Natural killer cell (primary cell): ENCODE measurements around the gene LAD1. TPM values are rescaled to one million over a fixed set of nuclear protein-coding genes. Genes with fewer than 3 reads are reported as not detected.

Source experiments
- ATAC-seq, 3 donors: fragments of 150-1000 bp in 2 of 3; fragments of 200-7000 bp in 1 of 3; cut with Tn5 transposase; 1 replicate in 1 of 3; 2 replicates in 2 of 3; pipeline ENCODE4 v1.10.0; 2021; ENCODE audit warnings: mild to moderate bottlenecking in 2 of 3, moderate library complexity in 2 of 3
- DNase-seq, 2 donors: peaks; one replicate each; pipeline versions ENCODE4 v3.0.0 to v3.0.0-alpha.2; 2013 to 2021; ENCODE audit warnings: mixed read lengths in 1 of 2
- H3K27ac ChIP-seq: one replicate; pipeline ENCODE4 v1.5.1; 2013; ENCODE audit warnings: mild to moderate bottlenecking, low read length
- H3K27me3 ChIP-seq: one replicate; pipeline ENCODE4 v1.6.1; 2013; ENCODE audit warnings: low read length; ENCODE audit not compliant: control insufficient read depth, insufficient read depth
- H3K36me3 ChIP-seq: one replicate; pipeline ENCODE4 v1.6.1; 2013; ENCODE audit warnings: low read length; ENCODE audit not compliant: control insufficient read depth, insufficient read depth
- H3K4me1 ChIP-seq: one replicate; pipeline ENCODE4 v1.6.1; 2013; ENCODE audit warnings: low read length; ENCODE audit not compliant: control insufficient read depth, insufficient read depth
- H3K4me3 ChIP-seq: one replicate; pipeline ENCODE4 v1.5.1; 2013; ENCODE audit warnings: low read length
- H3K9me3 ChIP-seq: one replicate; pipeline ENCODE4 v1.6.1; 2013; ENCODE audit warnings: low read length; ENCODE audit not compliant: control insufficient read depth, insufficient read depth
- H3K27ac Mint-ChIP-seq, 2 donors: one replicate each; pipeline ENCODE4 v1.8.0; 2022; ENCODE audit warnings: mild to moderate bottlenecking in 2 of 2, mixed read lengths in 2 of 2, moderate library complexity in 1 of 2
- H3K27me3 Mint-ChIP-seq, 2 donors: one replicate each; pipeline ENCODE4 v1.8.0; 2022; ENCODE audit warnings: low read depth in 2 of 2, mixed read lengths in 2 of 2
- H3K36me3 Mint-ChIP-seq: one replicate; pipeline ENCODE4 v1.8.0; 2022; ENCODE audit warnings: mixed read lengths
- H3K4me1 Mint-ChIP-seq, 2 donors: one replicate each; pipeline ENCODE4 v1.8.0; 2022; ENCODE audit warnings: mixed read lengths in 2 of 2
- H3K4me3 Mint-ChIP-seq: one replicate; pipeline ENCODE4 v1.8.0; 2022; ENCODE audit warnings: mild to moderate bottlenecking, moderate library complexity, mixed read lengths
- H3K9me3 Mint-ChIP-seq, 2 donors: one replicate each; pipeline ENCODE4 v1.8.0; 2022; ENCODE audit warnings: mixed read lengths in 2 of 2
- WGBS: methylation state at CpG from one replicate; pipeline ENCODE4 v1.1.7; 2013; ENCODE audit warnings: missing lambda C conversion rate; ENCODE audit not compliant: insufficient coverage; 5-methylcytosine and 5-hydroxymethylcytosine counted together
- intact Hi-C: fragments of 100-400 bp; cut with micrococcal nuclease; formaldehyde crosslinking; loops from one replicate; pipeline ENCODE4 v1.14.2; 2022
- total RNA-seq, 4 donors: library from RNA; stranded (reverse); fragments of 120-200 nt in 1 of 4; gene quantifications; one replicate each; pipeline versions ENCODE4 v1.2.3 to v1.2.4, GENCODE V29; 2013 to 2022
- TF ChIP-seq, protein P1 (sequence below): fragments of 200-600 bp; IDR thresholded peaks from one replicate; pipeline ENCODE4 v1.8.0; 2022; ENCODE audit warnings: antibody characterized with exemption

LAD1 gene
- total RNA-seq, 3 donors from 2014 or later (not counting 1 experiment from before 2014, with no cell fraction given) = 0.68 TPM; not detected in 2

DNA sequence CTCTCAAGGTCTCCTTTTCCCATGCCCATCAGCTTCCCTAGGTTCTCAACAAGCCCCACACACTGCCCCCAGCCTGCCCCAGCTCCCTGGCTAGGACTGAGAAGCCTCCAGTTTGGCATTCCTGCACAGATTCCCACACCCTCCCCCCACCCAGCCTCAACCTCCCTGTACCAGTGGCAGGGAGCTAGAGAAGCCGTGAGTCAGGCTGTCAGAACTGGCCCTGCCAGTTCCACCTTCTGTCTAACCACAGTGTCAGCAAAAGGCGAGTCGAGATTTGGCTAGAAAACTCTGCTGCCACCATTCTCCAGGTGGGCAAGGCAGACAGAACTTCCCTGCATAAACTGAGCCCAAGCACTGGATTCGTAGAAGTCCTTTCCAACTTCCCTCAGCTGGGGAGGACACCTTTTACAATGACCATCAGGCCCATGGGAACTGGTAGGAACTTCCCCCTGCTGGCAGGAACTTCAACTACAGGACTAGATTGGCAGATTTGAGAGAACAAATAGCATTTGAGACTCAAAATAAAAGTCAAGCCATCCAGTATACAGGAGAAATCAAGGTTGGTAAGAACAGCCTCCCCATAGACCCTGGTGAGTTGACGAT is 52.7 kb downstream of the LAD1 start:
- H3K27me3 ChIP-seq = no peaks in the 10 kb centered on the region
- intact Hi-C loops = no loop called here
- Mint-ChIP-seq H3K9me3 (no peaks in the 10 kb centered on the region), H3K36me3 (no peaks in the 10 kb centered on the region), H3K4me1 (no peaks in the 10 kb centered on the region), H3K4me3 (no peak overlapping the region), H3K27me3 (peaks cover 12 to 22% of the 10 kb centered on the region in 2 donors), H3K27ac (no peak overlapping the region)
- TF ChIP-seq, protein P1, sequence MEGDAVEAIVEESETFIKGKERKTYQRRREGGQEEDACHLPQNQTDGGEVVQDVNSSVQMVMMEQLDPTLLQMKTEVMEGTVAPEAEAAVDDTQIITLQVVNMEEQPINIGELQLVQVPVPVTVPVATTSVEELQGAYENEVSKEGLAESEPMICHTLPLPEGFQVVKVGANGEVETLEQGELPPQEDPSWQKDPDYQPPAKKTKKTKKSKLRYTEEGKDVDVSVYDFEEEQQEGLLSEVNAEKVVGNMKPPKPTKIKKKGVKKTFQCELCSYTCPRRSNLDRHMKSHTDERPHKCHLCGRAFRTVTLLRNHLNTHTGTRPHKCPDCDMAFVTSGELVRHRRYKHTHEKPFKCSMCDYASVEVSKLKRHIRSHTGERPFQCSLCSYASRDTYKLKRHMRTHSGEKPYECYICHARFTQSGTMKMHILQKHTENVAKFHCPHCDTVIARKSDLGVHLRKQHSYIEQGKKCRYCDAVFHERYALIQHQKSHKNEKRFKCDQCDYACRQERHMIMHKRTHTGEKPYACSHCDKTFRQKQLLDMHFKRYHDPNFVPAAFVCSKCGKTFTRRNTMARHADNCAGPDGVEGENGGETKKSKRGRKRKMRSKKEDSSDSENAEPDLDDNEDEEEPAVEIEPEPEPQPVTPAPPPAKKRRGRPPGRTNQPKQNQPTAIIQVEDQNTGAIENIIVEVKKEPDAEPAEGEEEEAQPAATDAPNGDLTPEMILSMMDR = no peak
- no peaks in the 10 kb centered on the region for H3K4me1 ChIP-seq
- no peak for DNase-seq
- H3K9me3 ChIP-seq = no peaks in the 10 kb centered on the region
- H3K36me3 ChIP-seq = no peaks in the 10 kb centered on the region
- no peak overlapping the region for H3K4me3 ChIP-seq
- H3K27ac ChIP-seq = no peak overlapping the region
- WGBS = 56% methylated on average over 5 of the region's 5 CpGs
- no peak for ATAC-seq

DNA sequence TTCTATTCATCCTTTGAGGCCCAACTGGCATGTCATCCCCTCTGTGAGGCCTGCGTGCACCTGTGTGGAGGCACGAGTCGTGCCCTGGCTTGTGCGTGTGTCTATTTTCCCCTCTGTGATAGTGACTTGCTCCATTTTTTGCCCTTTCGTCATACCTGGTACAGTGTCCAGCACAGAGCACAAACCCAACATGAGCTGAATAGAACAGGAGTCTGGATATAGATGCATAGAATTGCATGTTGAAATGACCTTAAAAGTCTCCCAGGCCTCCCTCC is 54.1 kb downstream of the LAD1 start:
- no peak for ATAC-seq
- no peaks in the 10 kb centered on the region for H3K36me3 ChIP-seq
- TF ChIP-seq, protein P1 = no peak
- no peaks in the 10 kb centered on the region for H3K27me3 ChIP-seq
- no peaks in the 10 kb centered on the region for H3K36me3 Mint-ChIP-seq
- no peak overlapping the region for H3K4me3 ChIP-seq
- H3K9me3 ChIP-seq = no peaks in the 10 kb centered on the region
- H3K27me3 Mint-ChIP-seq = peaks cover 22% of the 10 kb centered on the region in 2 donors
- WGBS = 90% methylated on average over 5 of the region's 5 CpGs
- no peaks in the 10 kb centered on the region for H3K9me3 Mint-ChIP-seq
- H3K4me3 Mint-ChIP-seq = no peak overlapping the region
- H3K4me1 ChIP-seq = no peaks in the 10 kb centered on the region
- H3K27ac Mint-ChIP-seq = no peak overlapping the region
- no peaks in the 10 kb centered on the region for H3K4me1 Mint-ChIP-seq
- intact Hi-C loops = no loop called here
- no peak overlapping the region for H3K27ac ChIP-seq
- DNase-seq = no peak

- H3K4me3 ChIP-seq = no peak overlapping the region
- no peaks in the 10 kb centered on the region for H3K9me3 ChIP-seq
- no peaks in the 10 kb centered on the region for H3K4me1 ChIP-seq
- Mint-ChIP-seq H3K9me3 (no peaks in the 10 kb centered on the region), H3K4me1 (no peaks in the 10 kb centered on the region), H3K27me3 (peaks cover 23 to 27% of the 10 kb centered on the region in 2 donors), H3K4me3 (no peak overlapping the region), H3K27ac (no peak overlapping the region), H3K36me3 (no peaks in the 10 kb centered on the region)
- no peak overlapping the region for H3K27ac ChIP-seq
- TF ChIP-seq, protein P1 = no peak
- intact Hi-C loops = no loop called here
- no peak for DNase-seq
- H3K36me3 ChIP-seq = no peaks in the 10 kb centered on the region
- no peak for ATAC-seq
- 74% methylated on average over 7 of the region's 7 CpGs for WGBS
- H3K27me3 ChIP-seq = no peaks in the 10 kb centered on the region
These were observed 54.7 kb downstream of the LAD1 start for GRCh38 chr1:201344206-201345080.
